K562 (cell line): ENCODE measurements around the gene PTPRR. TPM values are rescaled to one million over a fixed set of nuclear protein-coding genes. Genes with fewer than 3 reads are reported as not detected.

Experiments used
- polyA plus RNA-seq, 8 experiments: library from polyadenylated mRNA; depleted of rRNA in 4 of 8; stranded (reverse) in 5 of 8; unstranded in 3 of 8; fragments of >200 nt; fragmentation: Nextera tagmentation in 2 of 8; fragmentation: Illumina TruSeq in 1 of 8; extraction: Ambion mirVana in 2 of 8; extraction: Trizol in 1 of 8; gene quantifications; 2 replicates each; pipeline versions ENCODE4 v1.2.1 to v1.2.3, GENCODE V29; 2011 to 2014; ENCODE audit warnings: inconsistent platforms in 1 of 8, missing spikeins in 1 of 8
- total RNA-seq, 7 experiments: library from RNA; depleted of rRNA in 6 of 7; stranded (reverse); fragments of >200 nt in 6 of 7; fragmentation: Illumina TruSeq in 2 of 7; extraction: Trizol in 2 of 7; gene quantifications; 2 replicates each; pipeline versions ENCODE4 v1.2.1 to v1.2.3, GENCODE V29; 2011 to 2021; ENCODE audit warnings: low replicate concordance in 1 of 7
- TF ChIP-seq, protein P1 (sequence below), 2 experiments: fragments of 450-650 bp; formaldehyde crosslinking in 1 of 2; IDR thresholded peaks; 2 replicates each; pipeline versions ENCODE4 v1.4.0 to v1.6.1; 2014 to 2020; ENCODE audit warnings: mild to moderate bottlenecking in 2 of 2, borderline replicate concordance in 1 of 2, low read depth in 1 of 2

PTPRR gene
- total and polyA plus RNA-seq, 9 of the 15 experiments (the other 6 are each of a cell fraction or from before 2014, with no cell fraction given), result 6.6 to 41.7 (median 12.3) TPM

DNA sequence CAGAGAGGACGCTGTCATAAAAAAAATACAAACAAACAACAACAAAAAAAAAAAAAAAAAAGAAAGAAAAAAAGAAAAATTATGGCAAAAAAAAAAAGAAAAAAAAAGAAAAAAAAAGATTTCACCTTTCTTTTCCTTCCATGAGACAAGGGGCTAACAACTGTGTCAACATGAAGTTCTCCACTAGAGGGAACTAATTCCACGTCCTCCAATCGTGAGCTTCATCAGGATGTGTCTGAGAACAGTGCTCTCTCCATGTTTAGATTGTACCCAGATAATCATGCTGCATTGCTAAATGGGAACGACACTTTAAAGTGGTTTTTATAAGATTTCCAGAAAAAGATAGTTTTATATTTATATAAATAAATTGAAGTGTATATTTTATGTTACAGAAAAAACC, 187.2 kb downstream of the PTPRR start (continued):
- TF ChIP-seq, protein P1, sequence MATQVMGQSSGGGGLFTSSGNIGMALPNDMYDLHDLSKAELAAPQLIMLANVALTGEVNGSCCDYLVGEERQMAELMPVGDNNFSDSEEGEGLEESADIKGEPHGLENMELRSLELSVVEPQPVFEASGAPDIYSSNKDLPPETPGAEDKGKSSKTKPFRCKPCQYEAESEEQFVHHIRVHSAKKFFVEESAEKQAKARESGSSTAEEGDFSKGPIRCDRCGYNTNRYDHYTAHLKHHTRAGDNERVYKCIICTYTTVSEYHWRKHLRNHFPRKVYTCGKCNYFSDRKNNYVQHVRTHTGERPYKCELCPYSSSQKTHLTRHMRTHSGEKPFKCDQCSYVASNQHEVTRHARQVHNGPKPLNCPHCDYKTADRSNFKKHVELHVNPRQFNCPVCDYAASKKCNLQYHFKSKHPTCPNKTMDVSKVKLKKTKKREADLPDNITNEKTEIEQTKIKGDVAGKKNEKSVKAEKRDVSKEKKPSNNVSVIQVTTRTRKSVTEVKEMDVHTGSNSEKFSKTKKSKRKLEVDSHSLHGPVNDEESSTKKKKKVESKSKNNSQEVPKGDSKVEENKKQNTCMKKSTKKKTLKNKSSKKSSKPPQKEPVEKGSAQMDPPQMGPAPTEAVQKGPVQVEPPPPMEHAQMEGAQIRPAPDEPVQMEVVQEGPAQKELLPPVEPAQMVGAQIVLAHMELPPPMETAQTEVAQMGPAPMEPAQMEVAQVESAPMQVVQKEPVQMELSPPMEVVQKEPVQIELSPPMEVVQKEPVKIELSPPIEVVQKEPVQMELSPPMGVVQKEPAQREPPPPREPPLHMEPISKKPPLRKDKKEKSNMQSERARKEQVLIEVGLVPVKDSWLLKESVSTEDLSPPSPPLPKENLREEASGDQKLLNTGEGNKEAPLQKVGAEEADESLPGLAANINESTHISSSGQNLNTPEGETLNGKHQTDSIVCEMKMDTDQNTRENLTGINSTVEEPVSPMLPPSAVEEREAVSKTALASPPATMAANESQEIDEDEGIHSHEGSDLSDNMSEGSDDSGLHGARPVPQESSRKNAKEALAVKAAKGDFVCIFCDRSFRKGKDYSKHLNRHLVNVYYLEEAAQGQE (IDR thresholded peaks at IDR 0.05; ENCODE audit: borderline replicate concordance), result peak; percentile 91
- TF ChIP-seq, protein P1 (CRISPR knock-in tag; IDR thresholded peaks at IDR 0.05; ENCODE audit: low read depth), result no peak
